ENCODE data around the gene NXN. TPM values are rescaled to one million over a fixed set of nuclear protein-coding genes. Genes with fewer than 3 reads are reported as not detected.
"Not testable (repeated sequence)": the region's sequence is repeated elsewhere in the genome, so short reads cannot be mapped to it uniquely, and the experiment has no call there.

Gene NXN
- total and polyA plus RNA-seq, 2 donors = 54.2 to 81.2 TPM

- DNase-seq (ENCODE audit: extremely low spot score) = no peak
- no peaks in the 10 kb centered on the region for H3K36me3 ChIP-seq (ENCODE audit: insufficient read depth)
- no peak overlapping the region for H3K4me3 ChIP-seq (ENCODE audit: low read depth, low read length)
- H3K4me1 ChIP-seq (ENCODE audit: insufficient read depth) = no peaks in the 10 kb centered on the region
- H3K27ac ChIP-seq (ENCODE audit: low read depth) = no peak overlapping the region
- WGBS = 93% methylated on average over 9 of the region's 9 CpGs
These were observed 12.5 kb downstream of the NXN start for GRCh38 chr17:967122-967521.

DNA sequence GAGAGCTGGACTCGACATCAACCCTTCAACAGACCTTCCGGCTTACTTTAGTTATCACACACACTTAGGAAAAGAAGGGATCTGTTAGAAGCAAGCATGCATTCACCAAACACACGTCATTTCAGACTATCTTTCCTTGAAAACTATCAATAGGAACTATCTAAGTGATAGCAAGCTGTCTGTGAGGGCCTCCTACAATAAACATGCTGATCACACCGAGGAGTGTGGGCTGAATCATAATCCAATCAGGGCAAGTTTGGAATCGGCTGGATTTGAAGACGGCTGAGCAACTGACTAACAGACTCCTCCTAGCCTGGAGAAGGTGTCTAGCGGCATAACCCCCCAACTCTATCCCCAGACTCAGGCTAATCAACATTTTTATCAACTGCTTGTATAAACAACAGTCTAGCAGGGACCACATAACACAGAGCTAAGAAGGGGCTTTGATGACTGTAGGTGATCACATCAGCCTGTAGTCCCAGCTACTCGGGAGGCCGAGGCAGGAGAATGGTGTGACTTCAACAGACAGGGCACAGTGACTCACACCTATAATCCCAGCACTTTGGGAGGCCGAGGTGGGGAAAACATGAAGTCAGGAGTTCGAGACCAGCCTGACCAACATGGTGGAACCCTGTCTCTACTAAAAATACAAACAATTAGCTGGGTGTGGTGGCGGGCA is 14.1 kb downstream of the NXN start:
- 45% methylated on average over 12 of the region's 12 CpGs for WGBS
- Histone ChIP-seq H3K27ac (ENCODE audit: low read depth) (no peak overlapping the region), H3K36me3 (ENCODE audit: insufficient read depth) (no peaks in the 10 kb centered on the region), H3K4me3 (ENCODE audit: low read depth, low read length) (no peak overlapping the region), H3K4me1 (ENCODE audit: insufficient read depth) (no peaks in the 10 kb centered on the region)
- DNase-seq (ENCODE audit: extremely low spot score) = no peak

GRCh38 chr17:964876-965275 is 14.7 kb downstream of the NXN start:
- DNase-seq (ENCODE audit: extremely low spot score) = no peak
- Histone ChIP-seq H3K27ac (ENCODE audit: low read depth) (no peak overlapping the region), H3K4me1 (ENCODE audit: insufficient read depth) (no peaks in the 10 kb centered on the region), H3K36me3 (ENCODE audit: insufficient read depth) (no peaks in the 10 kb centered on the region), H3K4me3 (ENCODE audit: low read depth, low read length) (no peak overlapping the region)
- WGBS = 47% methylated on average over 14 of the region's 14 CpGs

- Histone ChIP-seq H3K4me1 (ENCODE audit: insufficient read depth) (no peaks in the 10 kb centered on the region), H3K27ac (ENCODE audit: low read depth) (no peak overlapping the region), H3K4me3 (ENCODE audit: low read depth, low read length) (no peak overlapping the region), H3K36me3 (ENCODE audit: insufficient read depth) (no peaks in the 10 kb centered on the region)
- WGBS = 59% methylated on average over 11 of the region's 11 CpGs
- DNase-seq (ENCODE audit: extremely low spot score) = no peak
These were observed 16.9 kb downstream of the NXN start for GRCh38 chr17:962670-963069.

- Histone ChIP-seq H3K4me1 (ENCODE audit: insufficient read depth) (no peaks in the 10 kb centered on the region), H3K27ac (ENCODE audit: low read depth) (no peak overlapping the region), H3K36me3 (ENCODE audit: insufficient read depth) (no peaks in the 10 kb centered on the region), H3K4me3 (ENCODE audit: low read depth, low read length) (no peak overlapping the region)
- WGBS = 78% methylated on average over 8 of the region's 8 CpGs
- DNase-seq (ENCODE audit: extremely low spot score) = no peak
These were observed 17.4 kb downstream of the NXN start for GRCh38 chr17:962166-962565.

DNA sequence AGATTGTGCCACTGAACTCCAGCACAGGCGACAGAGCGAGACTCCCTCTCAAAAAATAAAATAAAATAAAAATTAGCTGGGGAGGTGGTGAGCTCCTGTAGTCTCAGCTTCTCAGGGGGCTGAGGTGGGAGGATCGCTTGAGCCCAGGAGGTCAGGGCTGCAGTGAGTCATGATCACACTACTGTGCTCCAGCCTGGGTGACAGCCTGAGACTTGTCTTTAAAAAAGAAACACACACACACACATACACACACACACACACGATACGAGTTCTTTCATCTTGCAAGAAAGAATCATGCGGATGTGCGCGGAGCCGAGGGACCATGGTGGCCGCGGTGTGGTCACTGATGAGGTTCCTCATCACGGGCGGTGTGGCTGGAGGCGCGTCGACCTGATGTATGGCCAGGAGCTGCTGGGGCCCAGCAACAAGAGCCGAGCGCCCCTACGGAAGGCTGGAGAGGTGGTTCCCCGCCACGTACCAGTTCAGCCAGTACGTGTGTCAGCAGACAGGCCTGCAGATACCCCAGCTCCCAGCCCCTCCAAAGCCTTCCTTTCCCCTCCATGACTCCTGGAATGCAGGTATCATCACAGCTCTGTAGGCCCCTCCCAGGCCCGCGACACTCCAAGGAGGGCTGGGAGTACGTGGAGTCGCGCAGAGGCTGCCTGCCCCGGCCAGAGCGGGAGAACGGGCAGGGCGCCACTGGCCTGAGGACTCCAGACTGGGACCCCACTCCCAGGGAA is 20.7 kb downstream of the NXN start:
- DNase-seq (ENCODE audit: extremely low spot score) = no peak
- Histone ChIP-seq H3K4me1 (ENCODE audit: insufficient read depth) (no peaks in the 10 kb centered on the region), H3K36me3 (ENCODE audit: insufficient read depth) (no peaks in the 10 kb centered on the region), H3K4me3 (ENCODE audit: low read depth, low read length) (no peak overlapping the region), H3K27ac (ENCODE audit: low read depth) (no peak overlapping the region)
- WGBS = 92% methylated on average over 31 of the region's 31 CpGs

GRCh38 chr17:957856-958421 is 21.6 kb downstream of the NXN start:
- Histone ChIP-seq H3K27ac (ENCODE audit: low read depth) (no peak overlapping the region), H3K4me1 (ENCODE audit: insufficient read depth) (no peaks in the 10 kb centered on the region), H3K36me3 (ENCODE audit: insufficient read depth) (no peaks in the 10 kb centered on the region), H3K4me3 (ENCODE audit: low read depth, low read length) (no peak overlapping the region)
- 45% methylated on average over 20 of the region's 20 CpGs for WGBS
- DNase-seq (ENCODE audit: extremely low spot score) = no peak

DNA sequence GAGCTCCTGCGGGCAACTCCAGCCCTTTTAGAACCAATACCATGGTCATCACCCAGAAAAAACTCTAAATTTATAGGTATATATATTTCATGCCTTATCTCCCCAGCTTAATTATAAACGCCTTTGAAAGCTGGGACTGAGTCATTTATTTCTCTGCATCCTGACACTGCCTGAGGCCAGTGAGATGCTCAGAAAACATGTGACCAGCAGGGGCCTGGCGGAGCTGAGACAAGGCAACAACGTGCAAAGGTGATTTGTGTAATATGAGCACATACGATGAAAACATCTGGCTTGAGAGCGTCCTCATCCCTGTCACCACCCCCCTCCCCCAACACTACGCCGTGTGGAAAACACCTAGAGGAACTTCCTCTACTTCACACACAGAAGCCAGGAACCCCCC is 22.7 kb downstream of the NXN start:
- Histone ChIP-seq H3K4me1 (ENCODE audit: insufficient read depth) (no peaks in the 10 kb centered on the region), H3K36me3 (ENCODE audit: insufficient read depth) (no peaks in the 10 kb centered on the region), H3K27ac (ENCODE audit: low read depth) (no peak overlapping the region), H3K4me3 (ENCODE audit: low read depth, low read length) (no peak overlapping the region)
- no peak for DNase-seq (ENCODE audit: extremely low spot score)
- 55% methylated on average over 8 of the region's 8 CpGs for WGBS

DNA sequence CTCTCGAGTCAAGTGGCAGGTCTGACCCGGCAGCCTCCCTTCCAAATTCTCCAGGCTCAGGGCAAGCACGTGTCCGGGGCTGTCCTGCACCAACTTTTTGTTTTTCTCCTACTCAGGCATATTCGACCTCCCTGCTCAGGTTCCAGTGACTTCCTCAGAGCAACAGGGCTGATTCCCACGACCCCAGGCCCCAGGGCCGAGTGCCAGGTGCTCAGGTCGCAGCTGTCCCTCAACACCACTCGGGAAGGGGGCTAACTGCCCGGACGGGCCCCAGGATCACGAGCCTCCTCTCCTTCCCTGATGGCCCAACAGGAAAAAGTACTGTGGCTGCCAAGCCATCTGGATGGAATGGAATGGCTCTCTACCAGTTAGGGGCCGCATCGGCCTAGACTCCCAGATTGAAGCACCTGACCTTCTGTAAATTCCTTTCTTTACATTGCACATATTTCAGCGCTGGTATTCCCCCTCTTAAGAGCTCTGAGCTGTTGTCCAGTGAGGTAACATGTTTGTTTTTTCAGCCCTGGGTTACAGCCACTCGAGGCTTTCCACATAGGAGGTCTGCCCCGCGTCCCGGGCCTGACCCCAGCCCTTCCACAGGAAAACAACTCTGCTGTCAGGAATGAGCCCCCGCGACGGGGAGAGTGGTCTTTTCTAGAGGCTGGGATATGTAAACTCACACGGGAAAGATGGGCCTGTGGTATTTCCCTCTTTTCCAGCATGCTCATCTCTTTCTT is 25.0 kb downstream of the NXN start:
- H3K36me3 ChIP-seq (ENCODE audit: insufficient read depth) = no peaks in the 10 kb centered on the region
- H3K27ac ChIP-seq (ENCODE audit: low read depth) = no peak overlapping the region
- 30% methylated on average over 23 of the region's 23 CpGs for WGBS
- no peak for DNase-seq (ENCODE audit: extremely low spot score)
- H3K4me3 ChIP-seq (ENCODE audit: low read depth, low read length) = no peak overlapping the region
- peaks cover 2% of the 10 kb centered on the region for H3K4me1 ChIP-seq (ENCODE audit: insufficient read depth)

DNA sequence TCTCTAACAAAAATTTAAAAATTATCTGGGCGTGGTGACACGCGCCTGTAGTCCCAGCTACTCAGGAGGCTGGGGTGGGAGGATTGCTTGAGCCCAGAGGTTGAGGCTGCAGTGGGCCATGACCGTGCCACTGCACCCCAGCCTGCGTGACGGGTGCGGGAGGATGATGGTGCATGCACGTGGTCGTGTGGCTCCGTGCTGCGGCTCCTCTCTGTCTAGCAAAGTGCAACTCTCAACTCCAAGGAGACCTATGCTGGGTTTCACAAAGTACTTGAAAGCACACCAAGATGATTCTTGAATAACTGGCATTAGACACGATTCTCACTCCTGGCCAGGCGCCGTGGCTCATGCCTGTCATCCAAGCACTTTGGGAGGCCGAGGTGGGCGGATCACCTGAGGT is 25.8 kb downstream of the NXN start:
- H3K27ac ChIP-seq (ENCODE audit: low read depth) = no peak overlapping the region
- no peak for DNase-seq (ENCODE audit: extremely low spot score)
- H3K4me3 ChIP-seq (ENCODE audit: low read depth, low read length) = no peak overlapping the region
- peaks cover 2% of the 10 kb centered on the region for H3K4me1 ChIP-seq (ENCODE audit: insufficient read depth)
- 92% methylated on average over 16 of the region's 16 CpGs for WGBS
- H3K36me3 ChIP-seq (ENCODE audit: insufficient read depth) = no peaks in the 10 kb centered on the region

GRCh38 chr17:952592-952991 is 27.0 kb downstream of the NXN start:
- not testable (repeated sequence) for H3K27ac ChIP-seq (ENCODE audit: low read depth); H3K36me3 ChIP-seq (ENCODE audit: insufficient read depth); H3K4me3 ChIP-seq (ENCODE audit: low read depth, low read length); DNase-seq (ENCODE audit: extremely low spot score); H3K4me1 ChIP-seq (ENCODE audit: insufficient read depth)
- 92% methylated on average over 15 of the region's 18 CpGs for WGBS

- no peaks in the 10 kb centered on the region for H3K36me3 ChIP-seq (ENCODE audit: insufficient read depth)
- H3K27ac ChIP-seq (ENCODE audit: low read depth) = peak overlapping the region; percentile 54
- DNase-seq (ENCODE audit: extremely low spot score) = no peak
- H3K4me1 ChIP-seq (ENCODE audit: insufficient read depth) = peaks cover 2% of the 10 kb centered on the region
- 11% methylated on average over 27 of the region's 27 CpGs for whole genome bisulfite sequencing
- H3K4me3 ChIP-seq (ENCODE audit: low read depth, low read length) = no peak overlapping the region
These were observed 28.0 kb downstream of the NXN start for GRCh38 chr17:951325-952132.

GRCh38 chr17:949623-950303 is 29.8 kb downstream of the NXN start:
- no peak for DNase-seq (ENCODE audit: extremely low spot score)
- H3K36me3 ChIP-seq (ENCODE audit: insufficient read depth) = no peaks in the 10 kb centered on the region
- 36% methylated on average over 10 of the region's 12 CpGs for WGBS
- no peak overlapping the region for H3K27ac ChIP-seq (ENCODE audit: low read depth)
- peaks cover 2% of the 10 kb centered on the region for H3K4me1 ChIP-seq (ENCODE audit: insufficient read depth)
- no peak overlapping the region for H3K4me3 ChIP-seq (ENCODE audit: low read depth, low read length)

All from urinary bladder (tissue), 4 donors.